GM18499 (cell line): Measurements from ENCODE around the gene SENP7.
"Not testable (repeated sequence)": the region's sequence is repeated elsewhere in the genome, so short reads cannot be mapped to it uniquely, and the experiment has no call there.

Source experiments
- ATAC-seq: cut with Tn5 transposase; IDR thresholded peaks from one replicate; pipeline ENCODE4 v1.9.1; 2021; ENCODE audit warnings: moderate number of reproducible peaks; ENCODE audit not compliant: insufficient read depth, unreplicated experiment

Gene SENP7

DNA sequence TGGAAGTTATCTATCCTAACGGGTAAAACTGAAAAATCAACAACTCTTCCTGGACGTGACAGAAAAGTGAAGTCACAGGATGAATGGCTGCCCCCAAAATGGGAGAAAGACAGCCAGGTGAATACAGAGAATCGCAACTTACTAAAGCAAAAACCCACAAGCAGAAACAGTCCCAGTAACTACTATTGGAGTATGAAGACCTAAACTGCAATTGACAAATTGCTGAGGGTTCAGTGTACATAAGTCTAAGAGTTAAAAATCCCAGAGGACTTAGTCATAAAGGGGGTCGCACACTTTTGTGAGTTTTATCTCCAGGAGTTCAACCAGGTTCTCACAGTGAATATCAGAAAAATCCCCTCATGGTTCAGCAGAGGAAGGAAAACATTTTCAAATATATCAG, 135.8 kb downstream of the SENP7 start:
- no peak for ATAC-seq

DNA sequence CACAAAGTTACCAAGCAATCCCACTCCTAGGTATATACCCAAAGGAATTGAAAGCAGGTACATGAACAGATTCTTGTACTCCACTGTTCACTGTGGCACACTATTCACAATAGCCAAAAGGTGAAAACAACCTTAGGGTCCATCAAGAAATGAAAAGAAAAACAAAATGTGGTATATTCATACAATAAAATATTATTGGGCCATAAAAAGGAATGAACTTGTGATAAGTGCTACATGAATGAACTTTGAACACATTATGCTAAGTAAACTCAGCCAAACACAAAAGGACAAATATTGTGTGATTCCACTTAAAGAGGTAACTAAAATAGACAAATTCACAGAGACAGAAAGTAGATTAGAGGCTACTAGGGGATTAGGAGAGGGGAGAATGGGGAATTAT, 137.4 kb downstream of the SENP7 start:
- no peak for ATAC-seq

DNA sequence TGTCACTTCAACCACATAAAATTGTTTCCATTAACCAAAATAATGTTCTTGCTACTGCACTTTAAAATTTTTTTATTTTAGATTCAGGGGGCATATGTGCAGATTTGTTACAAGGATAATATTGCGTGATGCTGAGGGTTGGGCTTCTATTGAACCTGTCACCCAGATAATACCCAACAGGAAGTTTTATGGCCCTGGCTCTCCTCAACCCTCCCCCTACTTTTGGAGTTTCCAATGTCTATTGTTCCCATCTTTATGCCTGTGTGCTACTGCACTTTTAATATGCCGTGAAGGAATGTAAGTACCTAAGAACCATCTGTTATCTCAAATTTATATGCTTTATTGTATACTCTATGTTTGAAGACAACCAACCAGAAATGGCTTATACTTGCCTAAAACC, 150.6 kb downstream of the SENP7 start:
- ATAC-seq = no peak

DNA sequence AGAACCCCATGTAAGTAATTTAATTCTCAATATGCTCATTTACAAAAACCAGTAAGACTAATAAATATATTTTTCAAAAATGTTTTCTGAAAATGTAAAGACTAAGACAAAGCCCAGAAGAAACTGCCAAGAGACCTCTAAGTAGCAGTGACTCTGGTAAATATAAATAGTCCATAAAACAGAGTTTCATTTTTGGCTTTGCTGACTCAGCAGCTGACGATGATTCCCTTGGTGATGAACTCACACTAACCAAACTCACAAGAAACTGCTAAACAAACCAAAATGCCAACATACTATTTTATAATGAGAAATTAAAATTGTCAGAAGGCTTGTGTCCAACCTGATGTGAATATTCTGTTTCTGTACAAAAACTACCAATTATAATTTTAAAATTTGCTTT, 161.2 kb downstream of the SENP7 start:
- no peak for ATAC-seq

DNA sequence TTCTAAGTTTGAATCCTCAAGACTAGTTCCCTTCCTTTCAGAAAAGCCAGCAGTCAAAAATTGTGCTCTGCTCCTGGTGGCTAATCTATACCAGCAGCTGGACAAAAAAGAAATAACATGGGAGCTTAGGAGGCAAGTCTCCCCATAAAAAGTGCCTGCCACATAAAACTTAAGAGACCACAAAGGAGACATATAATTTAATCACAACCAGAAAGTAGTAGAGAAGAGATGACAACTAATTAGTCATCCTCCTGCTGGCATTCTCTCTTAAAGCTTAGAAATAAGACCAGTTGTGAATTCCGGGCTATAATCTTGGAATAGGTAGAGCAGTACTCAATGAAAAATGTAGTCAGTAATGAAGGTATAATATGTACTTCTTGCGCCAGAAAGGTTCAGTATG, 172.4 kb downstream of the SENP7 start:
- no peak for ATAC-seq

DNA sequence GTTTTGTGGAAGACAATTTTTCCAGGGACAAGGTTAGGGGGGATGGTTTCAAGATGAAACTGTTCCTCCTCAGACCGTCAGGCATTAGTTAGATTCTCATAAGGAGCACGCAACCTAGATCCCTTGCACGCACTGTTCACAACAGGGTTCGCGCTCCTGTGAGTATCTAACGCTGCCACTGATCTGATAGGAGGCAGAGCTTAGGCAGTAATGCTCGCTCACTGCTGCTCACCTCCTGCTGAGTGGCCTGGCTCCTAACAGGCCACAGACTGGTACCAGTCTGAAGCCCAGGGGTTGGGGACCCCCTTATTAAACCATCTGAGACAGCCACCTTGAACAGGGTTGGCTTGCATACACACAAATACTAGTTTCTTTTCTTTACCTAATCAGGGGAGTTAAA, 179.1 kb downstream of the SENP7 start:
- ATAC-seq = no peak

DNA sequence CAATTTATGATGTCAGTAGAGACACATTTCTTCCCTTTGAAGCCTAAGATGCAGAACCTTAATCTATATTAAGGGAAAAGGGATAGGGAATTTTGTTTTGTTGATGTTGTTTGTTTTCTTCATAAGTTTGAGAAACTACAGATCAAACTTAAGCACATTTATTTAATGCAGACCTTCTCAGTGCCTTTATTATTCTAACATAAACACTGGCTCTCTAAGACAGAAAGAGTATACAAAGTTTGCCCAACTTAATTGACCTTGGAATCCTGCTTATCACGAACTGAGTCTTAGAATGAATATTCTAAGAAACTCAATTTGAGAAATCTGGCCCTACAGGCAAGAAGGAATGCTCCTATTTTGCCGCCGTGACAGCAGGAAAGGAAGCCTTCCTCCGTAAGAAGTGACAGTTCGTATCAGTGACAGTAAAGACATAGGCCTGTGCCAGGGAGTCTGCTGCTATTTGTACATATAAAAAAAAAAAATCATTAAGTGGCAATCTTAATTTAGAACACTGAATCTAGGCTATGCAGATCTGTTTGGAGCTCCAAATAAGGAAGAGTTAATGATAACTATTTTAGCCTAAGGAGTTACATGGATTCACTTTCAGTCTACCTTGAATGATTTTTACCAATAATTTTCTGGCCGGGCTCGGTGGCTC, 183.9 kb downstream of the SENP7 start:
- no peak for ATAC-seq

DNA sequence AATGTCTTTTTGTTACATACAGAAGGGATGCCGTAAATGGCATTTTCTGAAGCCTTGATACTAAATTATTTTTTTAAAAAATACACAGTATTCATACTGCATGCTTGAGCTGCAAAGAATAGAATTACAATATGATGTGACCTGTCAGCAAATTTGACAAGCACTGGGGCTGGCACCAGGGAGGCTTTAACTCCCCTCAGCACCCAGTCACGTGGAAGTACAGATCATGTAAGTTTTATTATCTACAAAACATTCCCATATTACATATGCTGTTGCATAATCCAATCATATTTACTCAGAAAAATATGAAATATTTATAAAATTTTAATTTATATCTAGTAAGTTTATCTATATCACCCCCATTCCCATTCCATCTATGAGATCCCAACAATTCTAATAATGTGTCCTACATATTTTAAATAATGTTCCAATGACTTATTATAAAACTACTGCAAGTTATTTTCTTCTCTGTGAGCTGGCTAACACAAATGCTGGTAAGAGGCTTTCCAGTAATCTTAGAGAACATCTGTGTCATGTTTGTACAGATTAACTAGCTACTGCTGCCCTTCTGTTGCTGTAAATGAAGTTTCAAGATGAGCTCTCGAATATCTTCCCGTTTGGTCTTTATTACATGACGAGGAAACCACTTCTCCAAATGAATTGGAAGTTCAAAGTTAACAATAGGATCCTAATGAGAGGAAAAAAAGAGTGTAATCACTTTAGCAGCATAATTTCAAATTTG, 187.4 kb downstream of the SENP7 start:
- ATAC-seq = no peak

DNA sequence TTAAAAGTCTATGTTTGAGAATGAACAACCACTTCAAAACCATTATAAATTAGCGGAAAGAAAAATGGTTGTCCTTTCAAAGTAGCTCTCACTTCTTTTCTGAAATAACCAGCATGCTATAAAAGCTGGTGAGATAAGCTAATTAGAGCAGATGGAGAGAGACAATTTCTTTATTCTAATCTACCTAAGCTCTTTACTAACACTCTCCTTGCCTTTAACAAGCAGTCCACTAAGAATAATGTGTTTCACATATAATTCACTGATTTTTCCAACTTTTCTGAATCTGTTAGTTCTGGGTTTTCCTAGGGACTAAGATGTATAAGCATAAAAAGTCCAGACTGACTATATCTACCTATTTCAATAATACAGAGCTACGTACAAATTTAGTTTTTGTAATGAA, 192.5 kb downstream of the SENP7 start, which contains the start of gene IMPG2:
IMPG2 (minus strand) TSS at position 101 of the 400 bp plus-strand sequence. CDS start 203 bp downstream, outside the sequence.
- ATAC-seq = no peak

DNA sequence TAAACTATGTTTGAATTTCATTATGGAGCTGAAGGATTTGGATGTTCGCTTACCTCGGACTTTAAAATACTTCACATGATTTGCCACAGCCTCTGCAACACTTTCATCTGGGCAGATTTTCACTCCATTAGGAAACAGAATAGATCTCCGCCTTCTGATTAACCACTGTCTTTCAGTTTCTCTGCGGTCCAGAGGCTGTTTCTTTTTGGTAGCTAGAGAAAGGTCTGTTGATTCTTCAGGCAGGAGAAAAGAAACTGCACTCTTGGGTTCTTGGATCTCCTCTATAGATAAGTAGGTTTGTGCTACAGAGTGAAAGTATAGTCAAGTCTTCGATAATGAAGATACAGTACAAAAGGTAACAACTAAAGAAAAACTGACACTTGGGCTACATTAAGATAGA, 193.5 kb downstream of the SENP7 start:
- ATAC-seq = no peak

DNA sequence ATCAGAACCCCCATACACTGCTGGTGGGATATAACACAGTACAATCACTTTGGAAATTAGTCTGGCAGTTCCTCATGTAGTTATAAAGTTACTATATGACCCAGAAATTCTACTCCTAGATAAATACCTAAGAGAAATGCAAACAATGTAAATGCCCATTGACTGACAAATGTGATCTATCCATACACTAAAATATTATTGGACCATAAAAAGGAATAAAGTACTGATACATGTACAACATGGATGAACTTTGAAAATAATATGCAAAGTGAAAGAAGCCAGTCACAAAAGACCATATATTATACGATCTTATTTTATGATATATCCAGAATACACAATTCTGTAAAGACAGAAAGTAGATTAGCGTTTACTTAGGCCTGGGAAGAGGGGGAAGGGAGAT, 200.5 kb downstream of the SENP7 start:
- ATAC-seq = no peak

DNA sequence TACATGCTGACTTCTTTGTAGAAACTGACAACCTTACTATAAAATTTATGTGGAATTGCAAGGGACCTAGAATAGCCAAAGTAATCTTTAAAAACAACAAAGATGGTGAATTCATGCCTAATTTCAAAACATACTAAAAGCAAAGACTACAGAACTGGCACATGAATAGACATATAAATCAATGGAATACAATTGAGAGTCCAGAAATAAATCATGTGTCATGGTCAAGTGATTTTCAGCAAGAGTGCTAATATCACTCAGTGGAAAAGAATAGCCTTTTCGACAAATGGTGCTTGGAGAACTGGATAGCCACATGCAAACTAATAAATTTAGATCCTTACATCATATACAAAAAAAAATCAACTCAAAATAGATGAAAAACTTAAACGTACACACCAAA, 201.3 kb downstream of the SENP7 start:
- no peak for ATAC-seq

DNA sequence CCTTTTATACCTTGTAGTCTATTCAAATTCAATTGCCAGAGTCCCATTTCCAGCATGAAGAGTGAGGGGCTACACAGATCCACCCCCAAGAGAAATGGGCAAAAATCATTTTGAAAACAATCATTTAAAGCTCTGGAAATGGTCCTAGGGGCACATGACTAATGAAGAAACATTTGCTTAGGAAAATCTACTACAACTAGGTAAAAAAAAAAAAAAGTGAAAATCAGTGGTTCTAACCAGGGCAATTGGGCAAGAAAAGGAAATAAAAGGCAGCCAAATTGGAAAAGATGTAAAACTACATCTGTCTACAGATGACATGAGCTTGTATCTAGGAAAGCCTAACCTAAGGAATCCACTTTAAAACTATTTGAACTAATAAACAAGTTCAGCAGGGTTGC, 202.0 kb downstream of the SENP7 start:
- no peak for ATAC-seq

DNA sequence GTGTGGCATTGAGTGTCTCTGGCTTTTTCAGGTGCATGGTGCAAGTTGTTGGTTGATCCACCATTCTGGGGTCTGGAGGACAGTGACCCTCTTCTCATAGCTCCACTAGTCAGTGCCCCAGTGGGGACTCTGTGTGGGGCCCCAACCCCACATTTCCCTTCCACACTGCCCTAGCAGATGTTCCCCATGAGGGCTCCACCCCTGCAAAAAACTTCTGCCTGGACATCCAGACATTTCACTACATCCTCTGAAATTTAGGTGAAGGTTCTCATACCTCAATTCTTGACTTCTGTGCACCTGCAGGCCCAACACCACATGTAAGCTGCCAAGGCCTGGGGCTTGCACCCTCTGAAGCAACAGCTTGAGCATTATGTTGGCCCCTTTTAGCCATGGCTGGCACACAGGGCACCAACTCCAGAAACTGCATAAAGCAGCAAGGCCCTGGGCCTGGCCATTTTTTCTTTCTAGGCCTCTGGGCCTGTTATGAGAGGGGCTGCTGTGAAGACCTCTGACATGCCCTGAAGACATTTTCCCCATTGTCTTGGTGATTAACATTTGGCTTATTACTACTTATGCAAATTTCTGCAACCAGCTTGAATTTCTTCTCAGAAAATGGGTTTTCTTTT, 204.8 kb downstream of the SENP7 start:
- not testable (repeated sequence) for ATAC-seq

DNA sequence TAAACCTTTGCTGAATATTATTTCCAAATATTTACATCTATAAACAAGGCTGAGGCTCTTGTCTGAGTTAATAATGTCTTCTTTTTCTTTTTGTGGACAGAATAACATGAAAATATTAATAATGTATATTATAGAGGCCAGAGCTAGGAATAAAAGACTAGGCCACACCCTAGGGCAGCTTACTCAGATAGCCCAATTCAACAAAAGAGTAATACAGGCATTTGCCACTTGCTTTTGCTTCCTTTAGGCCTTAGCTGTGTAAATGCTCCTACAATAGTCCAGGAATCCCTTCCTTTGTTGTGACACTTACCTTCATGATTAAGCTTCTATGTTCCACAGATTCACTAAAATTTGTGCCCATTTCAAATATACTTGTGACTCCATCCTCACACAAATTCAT, 209.2 kb downstream of the SENP7 start:
- ATAC-seq = no peak

DNA sequence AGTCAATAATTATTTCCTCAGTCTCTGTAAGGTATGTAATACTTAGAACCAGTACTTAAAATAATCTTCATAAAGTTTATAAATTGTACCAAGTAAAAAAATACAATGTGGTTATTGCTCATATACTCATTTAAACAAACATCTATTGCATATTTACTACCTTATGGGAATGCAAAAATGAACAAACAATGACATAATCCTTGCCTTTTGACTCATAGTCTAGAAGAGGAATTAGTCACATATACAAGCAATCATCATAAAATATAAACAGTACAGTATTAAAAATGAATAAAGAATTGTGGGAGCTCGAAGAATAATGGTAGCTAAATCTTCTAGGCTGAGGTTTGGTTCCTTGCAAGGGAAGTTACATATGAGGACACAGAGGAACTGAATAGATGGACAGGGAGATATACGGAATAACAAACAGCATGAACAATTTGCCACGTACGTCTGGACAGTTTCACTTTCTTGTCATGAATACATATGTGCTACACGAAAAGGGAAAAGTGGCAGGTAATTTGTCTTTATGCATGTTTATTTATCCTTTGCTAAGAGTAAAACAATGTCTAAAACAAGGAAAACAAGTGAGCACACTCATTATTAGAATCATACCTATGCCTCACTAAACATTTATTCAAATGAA, 209.8 kb downstream of the SENP7 start:
- peak; percentile 72 for ATAC-seq

DNA sequence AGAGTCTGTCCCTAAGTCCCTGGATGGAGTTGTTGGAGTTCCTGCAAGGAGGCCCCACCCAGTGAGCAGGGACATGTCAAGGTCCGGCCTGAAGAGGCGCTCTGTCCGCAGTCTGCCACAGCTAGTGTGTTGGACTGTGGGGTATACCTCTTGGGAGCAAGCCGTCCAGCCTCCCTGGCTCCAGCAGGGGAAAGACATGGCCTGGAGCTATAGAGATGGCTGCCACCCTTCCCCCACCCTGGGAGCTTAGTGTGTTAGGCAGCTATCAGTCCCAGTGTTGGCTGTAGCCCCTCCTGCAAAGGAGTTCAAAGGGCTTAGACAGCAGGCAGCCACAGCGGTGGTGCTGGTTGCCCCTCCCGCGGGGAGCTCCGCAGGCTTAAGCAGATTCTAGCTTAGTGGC, 212.9 kb downstream of the SENP7 start:
- ATAC-seq = no peak

DNA sequence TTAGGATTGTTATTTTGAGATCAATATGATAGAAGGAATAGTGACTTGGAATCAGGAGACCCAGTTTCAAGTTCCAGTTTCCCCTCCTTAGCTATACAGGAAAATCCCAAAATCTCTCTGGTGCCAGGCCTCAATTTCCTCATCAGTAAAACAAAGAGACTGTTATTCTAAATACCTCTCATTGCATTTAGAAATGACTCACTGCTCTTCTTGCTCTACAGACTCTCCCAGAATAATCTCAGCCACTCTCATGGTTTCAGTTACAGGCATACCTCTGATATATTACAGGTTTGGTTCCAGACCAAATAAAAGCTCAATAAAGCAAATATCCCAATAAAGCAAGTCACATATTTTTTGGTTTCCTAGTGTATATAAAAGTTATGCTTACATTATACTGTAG, 221.0 kb downstream of the SENP7 start:
- ATAC-seq = no peak

DNA sequence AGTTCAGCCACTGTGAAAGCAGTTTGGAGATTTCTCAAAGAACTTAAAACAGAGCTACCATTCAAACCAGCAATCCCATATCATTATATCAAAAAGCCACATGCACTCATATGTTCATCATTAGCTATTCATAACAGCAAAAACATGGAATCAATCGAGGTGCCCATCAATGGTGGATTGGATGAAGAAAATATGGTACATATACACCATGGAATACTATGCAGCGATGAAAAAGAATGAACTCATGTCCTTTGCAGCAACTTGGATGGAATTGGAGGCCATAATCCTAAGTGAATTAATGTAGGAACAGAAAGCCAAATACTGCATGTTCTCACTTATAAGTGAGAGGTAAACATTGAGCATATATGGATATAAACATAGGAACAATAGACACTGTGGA, 224.7 kb downstream of the SENP7 start:
- no peak for ATAC-seq

DNA sequence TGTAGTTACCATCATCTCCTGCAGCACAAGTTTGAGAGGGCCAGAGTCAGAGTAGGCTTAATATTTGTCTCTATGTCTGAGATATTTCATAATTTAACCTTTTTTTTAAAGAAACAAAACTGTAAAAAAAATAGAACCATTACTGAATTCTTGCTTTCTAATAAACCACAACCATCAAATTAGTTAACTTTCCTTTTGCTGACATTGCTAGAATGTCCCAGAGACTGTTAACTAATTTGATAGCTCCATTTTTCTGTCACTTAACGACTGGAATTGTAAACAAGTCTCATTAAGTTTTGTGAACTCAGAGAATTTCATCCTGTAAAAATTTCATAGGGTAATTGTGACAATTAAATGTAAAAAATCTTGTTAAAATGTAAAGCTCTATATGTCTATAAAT, 228.3 kb downstream of the SENP7 start:
- no peak for ATAC-seq

DNA sequence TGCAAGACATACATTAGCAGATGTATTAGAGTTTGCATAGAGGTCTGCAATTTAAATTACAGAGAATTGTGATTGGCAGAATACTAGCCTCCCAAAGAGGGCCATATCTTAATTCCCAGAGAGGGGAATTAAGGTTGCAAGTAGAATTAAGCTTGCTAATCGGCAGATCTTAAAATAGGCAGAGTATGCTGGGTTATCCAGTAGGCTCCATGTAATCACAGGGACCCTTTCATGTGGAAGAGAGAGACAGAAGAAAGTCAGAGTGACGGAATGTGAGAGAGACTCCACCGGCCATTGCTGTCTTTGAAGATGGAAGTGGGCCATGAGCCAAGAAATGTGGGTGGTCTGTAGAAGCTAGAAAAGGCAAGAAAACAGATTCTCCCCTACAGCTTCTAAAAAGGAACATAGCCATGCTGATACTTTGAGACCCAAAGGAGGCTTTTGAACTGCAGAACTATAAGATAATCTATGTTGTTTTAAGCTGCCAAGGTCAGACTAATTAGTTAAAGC, 231.4 kb downstream of the SENP7 start:
- ATAC-seq = no peak
